Testis (tissue), 3 donors: ENCODE results near the gene NCOA6. TPM values are rescaled to one million over a fixed set of nuclear protein-coding genes. Genes with fewer than 3 reads are reported as not detected.
A peak's percentile ranks its signal among the peaks of the same experiment; 100 is the strongest.

Experiments used
- DNase-seq: peaks from one replicate; pipeline ENCODE4 v3.0.0-alpha.2; 2019
- H3K27ac ChIP-seq, 2 donors: fragments of 200-600 bp; sonication (generic); one replicate each; pipeline ENCODE4 v1.5.1; 2019
- H3K27me3 ChIP-seq: fragments of 200-600 bp; sonication (generic); one replicate; pipeline ENCODE4 v1.5.1; 2019
- H3K36me3 ChIP-seq: fragments of 200-600 bp; sonication (generic); one replicate; pipeline ENCODE4 v1.5.1; 2017; ENCODE audit warnings: low read depth; ENCODE audit errors: missing control alignments
- H3K4me1 ChIP-seq: fragments of 200-600 bp; sonication (generic); one replicate; pipeline ENCODE4 v1.5.1; 2019
- H3K4me3 ChIP-seq, 2 donors: fragments of 200-600 bp; sonication (generic); one replicate each; pipeline ENCODE4 v1.5.1; 2017 to 2019
- H3K9me3 ChIP-seq: fragments of 200-600 bp; sonication (generic); one replicate; pipeline ENCODE4 v1.5.1; 2017
- CTCF ChIP-seq, 3 experiments: fragments of 450-650 bp in 2 of 3; fragments of 200-600 bp in 1 of 3; sonication (generic) in 1 of 3; IDR thresholded peaks; one replicate each; pipeline ENCODE4 v1.5.1; 2016 to 2019; ENCODE audit warnings: antibody characterized with exemption in 3 of 3, mild to moderate bottlenecking in 2 of 3, moderate library complexity in 1 of 3
- POLR2A ChIP-seq: fragments of 450-650 bp; IDR thresholded peaks from one replicate; pipeline ENCODE4 v1.6.1; 2017; ENCODE audit warnings: antibody characterized with exemption, mild to moderate bottlenecking, moderate library complexity
- WGBS, 2 donors: methylation state at CpG; one replicate each; pipeline ENCODE4 v1.1.5; 2018; 5-methylcytosine and 5-hydroxymethylcytosine counted together
- intact Hi-C: fragments of 100-400 bp; cut with DNase I; formaldehyde crosslinking; loops from one replicate; pipeline ENCODE4 v1.15.1; 2023; ENCODE audit warnings: low total_unique reads
- polyA plus RNA-seq: library from polyadenylated mRNA; stranded (reverse); fragments of 350-450 nt; fragmentation: Illumina TruSeq; extraction: RNeasy Lipid Tissue Mini Kit (QIAGEN cat#74804); gene quantifications from one replicate; pipeline ENCODE4 v1.2.3, GENCODE V29; 2014; ENCODE audit warnings: low read depth, low replicate concordance; ENCODE audit not compliant: insufficient read depth
- total RNA-seq, 2 donors: library from RNA; depleted of rRNA; stranded (reverse); fragments of >200 nt; gene quantifications; one replicate each; pipeline ENCODE4 v1.2.3, GENCODE V29; 2016

Gene NCOA6
- total and polyA plus RNA-seq, 3 donors from 2014 or later = 45.2 to 54.4 (median 48.1) TPM

- DNase-seq = no peak
- H3K4me1 ChIP-seq = no peaks in the 10 kb centered on the region
- no peak overlapping the region for H3K27ac ChIP-seq
- no peaks in the 10 kb centered on the region for H3K27me3 ChIP-seq
- WGBS, 2 donors = 53 to 88% methylated on average over 12 of the region's 12 CpGs
- H3K4me3 ChIP-seq = peak overlapping the region in 1 of 2 donors; percentile 12
- intact Hi-C loops = no loop called here
- no peaks in the 10 kb centered on the region for H3K9me3 ChIP-seq
- TF ChIP-seq CTCF (IDR thresholded peaks at IDR 0.05) (no peak), POLR2A (no peak)
- no peaks in the 10 kb centered on the region for H3K36me3 ChIP-seq
Observed at GRCh38 chr20:34862724-34863123, 37.3 kb upstream of the NCOA6 start.

GRCh38 chr20:34861386-34862084, 36.1 kb upstream of the NCOA6 start:
- intact Hi-C loops = no loop called here
- Histone ChIP-seq H3K4me3 (no peak overlapping the region), H3K4me1 (no peaks in the 10 kb centered on the region), H3K27ac (no peak overlapping the region), H3K27me3 (no peaks in the 10 kb centered on the region), H3K36me3 (no peaks in the 10 kb centered on the region), H3K9me3 (no peaks in the 10 kb centered on the region)
- 90 to 92% methylated on average over 7 of the region's 7 CpGs for WGBS, 2 donors
- no peak for TF ChIP-seq CTCF (IDR thresholded peaks at IDR 0.05)
- no peak for TF ChIP-seq POLR2A
- no peak for DNase-seq

- intact Hi-C loops = no loop called here
- Histone ChIP-seq H3K27ac (no peak overlapping the region), H3K36me3 (no peaks in the 10 kb centered on the region), H3K9me3 (no peaks in the 10 kb centered on the region), H3K4me1 (no peaks in the 10 kb centered on the region), H3K4me3 (no peak overlapping the region), H3K27me3 (no peaks in the 10 kb centered on the region)
- no peak for TF ChIP-seq POLR2A
- TF ChIP-seq CTCF (IDR thresholded peaks at IDR 0.05) = no peak
- 91 to 94% methylated on average over 9 of the region's 9 CpGs for WGBS, 2 donors
- no peak for DNase-seq
Observed at GRCh38 chr20:34859826-34860545, 34.5 kb upstream of the NCOA6 start.

- Histone ChIP-seq H3K4me3 (no peak overlapping the region), H3K36me3 (no peaks in the 10 kb centered on the region), H3K27ac (no peak overlapping the region), H3K9me3 (no peaks in the 10 kb centered on the region), H3K4me1 (no peaks in the 10 kb centered on the region), H3K27me3 (no peaks in the 10 kb centered on the region)
- intact Hi-C loops = no loop called here
- DNase-seq = no peak
- WGBS, 2 donors = 96 to 97% methylated on average over 21 to 26 of the region's 26 CpGs
- TF ChIP-seq POLR2A (no peak), CTCF (IDR thresholded peaks at IDR 0.05) (no peak)
Observed at GRCh38 chr20:34859367-34859766, 33.9 kb upstream of the NCOA6 start.
